ENCODE results near the gene TRPM3. TPM values are rescaled to one million over a fixed set of nuclear protein-coding genes. Genes with fewer than 3 reads are reported as not detected.

TRPM3 gene
- total RNA-seq, 1 donor from 2014 or later: not detected

DNA sequence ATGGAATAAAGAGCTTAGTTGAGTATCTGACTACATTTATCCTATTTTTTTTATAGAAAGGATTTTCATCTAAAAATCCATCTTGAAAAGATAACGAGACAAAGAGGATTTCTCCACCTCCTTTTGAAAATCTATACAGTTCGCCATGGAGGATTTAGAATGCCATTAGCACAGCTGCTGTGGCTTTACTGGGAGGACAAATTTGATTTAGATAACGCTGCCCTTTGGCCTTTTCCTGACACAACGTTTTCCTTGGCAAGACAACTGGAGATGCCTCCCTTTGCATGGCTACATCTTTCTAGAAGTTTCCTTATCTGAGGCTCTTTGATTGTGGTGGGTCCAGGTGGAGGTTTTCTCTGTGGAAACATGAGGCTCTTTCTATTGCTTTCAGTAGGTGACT, 560.3 kb downstream of the TRPM3 start:
- ATAC-seq (ENCODE audit: low read depth) (no peak), DNase-seq (no peak)
- ChIA-PET POLR2A (no interaction called here), CTCF (no interaction called here)
- TF ChIP-seq, protein P1, sequence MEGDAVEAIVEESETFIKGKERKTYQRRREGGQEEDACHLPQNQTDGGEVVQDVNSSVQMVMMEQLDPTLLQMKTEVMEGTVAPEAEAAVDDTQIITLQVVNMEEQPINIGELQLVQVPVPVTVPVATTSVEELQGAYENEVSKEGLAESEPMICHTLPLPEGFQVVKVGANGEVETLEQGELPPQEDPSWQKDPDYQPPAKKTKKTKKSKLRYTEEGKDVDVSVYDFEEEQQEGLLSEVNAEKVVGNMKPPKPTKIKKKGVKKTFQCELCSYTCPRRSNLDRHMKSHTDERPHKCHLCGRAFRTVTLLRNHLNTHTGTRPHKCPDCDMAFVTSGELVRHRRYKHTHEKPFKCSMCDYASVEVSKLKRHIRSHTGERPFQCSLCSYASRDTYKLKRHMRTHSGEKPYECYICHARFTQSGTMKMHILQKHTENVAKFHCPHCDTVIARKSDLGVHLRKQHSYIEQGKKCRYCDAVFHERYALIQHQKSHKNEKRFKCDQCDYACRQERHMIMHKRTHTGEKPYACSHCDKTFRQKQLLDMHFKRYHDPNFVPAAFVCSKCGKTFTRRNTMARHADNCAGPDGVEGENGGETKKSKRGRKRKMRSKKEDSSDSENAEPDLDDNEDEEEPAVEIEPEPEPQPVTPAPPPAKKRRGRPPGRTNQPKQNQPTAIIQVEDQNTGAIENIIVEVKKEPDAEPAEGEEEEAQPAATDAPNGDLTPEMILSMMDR (IDR thresholded peaks at IDR 0.05): no peak
- Mint-ChIP-seq H3K4me1 (peaks cover 38% of the 10 kb centered on the region), H3K36me3 (ENCODE audit: low read depth) (no peaks in the 10 kb centered on the region), H3K27me3 (no peaks in the 10 kb centered on the region), H3K27ac (no peak overlapping the region), H3K9me3 (no peaks in the 10 kb centered on the region), H3K4me3 (no peak overlapping the region)
- intact Hi-C loops (cut with micrococcal nuclease): no loop called here

DNA sequence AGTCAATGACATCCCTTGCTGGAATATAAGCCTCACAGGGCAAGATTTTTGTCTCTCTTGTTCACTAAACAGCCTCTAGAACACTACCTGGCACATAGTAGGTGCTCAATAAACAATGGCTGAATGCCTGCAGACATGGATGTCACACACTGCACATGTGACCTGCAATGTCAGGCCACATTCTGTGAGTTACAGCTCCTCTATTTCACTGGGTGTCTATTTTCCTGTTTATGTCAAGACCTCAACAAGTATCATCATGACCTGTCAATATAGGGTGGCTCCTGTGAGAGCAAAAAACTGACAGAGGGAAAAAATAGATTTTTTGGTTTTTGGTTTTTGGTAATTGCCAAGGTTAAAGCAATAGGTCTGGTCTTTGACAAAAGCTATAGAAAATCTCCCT, 562.3 kb downstream of the TRPM3 start:
- TF ChIP-seq, protein P1 (IDR thresholded peaks at IDR 0.05): no peak
- H3K27me3 Mint-ChIP-seq: no peaks in the 10 kb centered on the region
- no peaks in the 10 kb centered on the region for H3K9me3 Mint-ChIP-seq
- ATAC-seq (ENCODE audit: low read depth) (no peak), DNase-seq (no peak)
- POLR2A ChIA-PET: no interaction called here
- H3K27ac Mint-ChIP-seq: no peak overlapping the region
- H3K4me1 Mint-ChIP-seq: peaks cover 29% of the 10 kb centered on the region
- H3K4me3 Mint-ChIP-seq: no peak overlapping the region
- CTCF ChIA-PET: no interaction called here
- H3K36me3 Mint-ChIP-seq (ENCODE audit: low read depth): no peaks in the 10 kb centered on the region
- intact Hi-C loops (cut with micrococcal nuclease): no loop called here

DNA sequence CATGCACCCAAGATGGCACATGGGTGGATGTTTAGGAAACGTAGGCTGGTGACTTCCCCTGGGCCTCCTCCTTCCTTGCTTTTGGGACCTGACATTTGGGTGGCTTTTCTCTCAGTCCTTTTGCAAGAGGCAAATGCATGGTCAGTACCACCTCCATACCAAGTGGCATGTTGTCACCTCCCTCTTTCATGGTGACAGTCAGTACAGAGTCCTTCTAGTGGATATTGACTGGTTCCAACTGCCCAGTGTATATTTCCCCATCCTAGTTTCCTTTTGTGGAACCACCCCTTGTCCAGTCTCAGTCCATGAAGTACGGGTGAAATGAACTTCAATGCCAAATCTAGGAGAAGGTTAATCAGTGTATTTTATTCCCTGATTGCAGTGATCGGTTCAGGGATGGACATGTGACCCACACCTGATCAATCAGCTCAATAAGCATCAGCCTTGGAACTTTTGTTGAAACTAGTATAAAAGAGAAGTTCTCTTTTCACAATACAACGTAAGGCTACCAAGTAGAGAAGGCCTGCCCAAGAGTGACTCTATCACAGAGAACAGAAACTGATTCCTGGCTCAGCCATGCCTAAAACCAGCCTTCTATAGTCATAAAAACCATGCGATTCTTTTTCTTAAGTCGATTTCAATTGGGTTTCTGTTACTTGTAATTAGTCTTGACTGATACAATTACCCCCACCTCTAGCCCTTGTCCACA, 563.6 kb downstream of the TRPM3 start:
- Mint-ChIP-seq H3K4me3 (no peak overlapping the region), H3K27ac (peak overlapping the region; percentile 73), H3K36me3 (ENCODE audit: low read depth) (no peaks in the 10 kb centered on the region), H3K4me1 (peaks cover 16% of the 10 kb centered on the region), H3K9me3 (no peaks in the 10 kb centered on the region), H3K27me3 (no peaks in the 10 kb centered on the region)
- ChIA-PET CTCF (no interaction called here), POLR2A (no interaction called here)
- ATAC-seq (ENCODE audit: low read depth): peak; percentile 92
- TF ChIP-seq, protein P1 (IDR thresholded peaks at IDR 0.05): no peak
- intact Hi-C loops (cut with micrococcal nuclease): no loop called here
- no peak for DNase-seq

DNA sequence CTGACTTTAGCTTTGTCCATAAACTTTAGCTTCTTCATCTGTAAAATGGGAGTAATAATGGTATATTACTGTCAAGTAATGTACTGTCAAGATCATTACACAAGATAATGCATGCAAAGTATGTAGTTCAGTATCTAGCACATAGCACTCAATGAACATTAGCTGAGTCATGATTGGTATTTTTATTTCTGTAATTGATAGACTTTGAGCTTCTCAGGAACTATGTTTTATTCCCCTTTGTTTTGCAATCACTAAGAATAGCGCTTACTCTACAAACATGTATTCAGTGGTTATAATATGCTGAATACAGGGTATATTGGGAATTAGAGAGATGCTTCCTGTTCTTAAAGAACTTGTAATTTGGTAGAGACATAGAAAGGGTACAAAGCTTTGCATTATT, 564.6 kb downstream of the TRPM3 start:
- no peak overlapping the region for H3K27ac Mint-ChIP-seq
- intact Hi-C loops (cut with micrococcal nuclease): no loop called here
- no peaks in the 10 kb centered on the region for H3K9me3 Mint-ChIP-seq
- H3K36me3 Mint-ChIP-seq (ENCODE audit: low read depth): no peaks in the 10 kb centered on the region
- DNase-seq: no peak
- no peak overlapping the region for H3K4me3 Mint-ChIP-seq
- H3K4me1 Mint-ChIP-seq: peaks cover 11% of the 10 kb centered on the region
- H3K27me3 Mint-ChIP-seq: no peaks in the 10 kb centered on the region
- CTCF ChIA-PET: no interaction called here
- ATAC-seq (ENCODE audit: low read depth): no peak
- POLR2A ChIA-PET: no interaction called here
- TF ChIP-seq, protein P1 (IDR thresholded peaks at IDR 0.05): no peak

DNA sequence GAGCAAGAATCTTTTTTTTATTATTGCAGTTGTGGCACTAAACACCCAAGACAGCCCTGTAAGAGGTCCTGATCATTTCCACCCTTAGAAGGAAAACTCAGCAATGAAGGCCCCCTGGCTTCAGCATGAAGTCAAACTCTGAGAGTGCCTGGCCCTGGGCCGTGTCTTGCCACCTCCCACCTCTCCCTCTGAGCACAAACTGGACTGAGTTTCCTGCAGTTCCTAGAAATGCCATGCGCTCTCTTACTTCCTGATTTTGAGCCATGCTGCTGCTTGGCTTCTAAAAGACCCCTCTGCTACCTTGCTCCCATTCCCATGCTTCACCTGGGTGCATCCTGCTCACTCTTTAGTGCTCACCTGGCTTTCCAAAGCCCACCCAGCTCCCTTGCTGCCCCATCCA, 566.5 kb downstream of the TRPM3 start:
- TF ChIP-seq, protein P1 (IDR thresholded peaks at IDR 0.05): no peak
- ATAC-seq (ENCODE audit: low read depth) (no peak), DNase-seq (no peak)
- intact Hi-C loops (cut with micrococcal nuclease): no loop called here
- no peaks in the 10 kb centered on the region for H3K27me3 Mint-ChIP-seq
- ChIA-PET POLR2A (no interaction called here), CTCF (no interaction called here)
- no peaks in the 10 kb centered on the region for H3K36me3 Mint-ChIP-seq (ENCODE audit: low read depth)
- H3K4me3 Mint-ChIP-seq: no peak overlapping the region
- peaks cover 11% of the 10 kb centered on the region for H3K4me1 Mint-ChIP-seq
- no peaks in the 10 kb centered on the region for H3K9me3 Mint-ChIP-seq
- no peak overlapping the region for H3K27ac Mint-ChIP-seq

Data from activated B cell treated with CpG ODN at 0.5 μM for 24 hours (primary cell).